Measurements from ENCODE around the gene CUEDC2. TPM values are rescaled to one million over a fixed set of nuclear protein-coding genes. Genes with fewer than 3 reads are reported as not detected.
A peak's percentile ranks its signal among the peaks of the same experiment; 100 is the strongest.

Gene CUEDC2
- total and polyA plus RNA-seq, 10 of the 15 experiments (the other 5 are each of a cell fraction or from before 2014, with no cell fraction given), result 20.4 to 121 (median 75.0) TPM

DNA sequence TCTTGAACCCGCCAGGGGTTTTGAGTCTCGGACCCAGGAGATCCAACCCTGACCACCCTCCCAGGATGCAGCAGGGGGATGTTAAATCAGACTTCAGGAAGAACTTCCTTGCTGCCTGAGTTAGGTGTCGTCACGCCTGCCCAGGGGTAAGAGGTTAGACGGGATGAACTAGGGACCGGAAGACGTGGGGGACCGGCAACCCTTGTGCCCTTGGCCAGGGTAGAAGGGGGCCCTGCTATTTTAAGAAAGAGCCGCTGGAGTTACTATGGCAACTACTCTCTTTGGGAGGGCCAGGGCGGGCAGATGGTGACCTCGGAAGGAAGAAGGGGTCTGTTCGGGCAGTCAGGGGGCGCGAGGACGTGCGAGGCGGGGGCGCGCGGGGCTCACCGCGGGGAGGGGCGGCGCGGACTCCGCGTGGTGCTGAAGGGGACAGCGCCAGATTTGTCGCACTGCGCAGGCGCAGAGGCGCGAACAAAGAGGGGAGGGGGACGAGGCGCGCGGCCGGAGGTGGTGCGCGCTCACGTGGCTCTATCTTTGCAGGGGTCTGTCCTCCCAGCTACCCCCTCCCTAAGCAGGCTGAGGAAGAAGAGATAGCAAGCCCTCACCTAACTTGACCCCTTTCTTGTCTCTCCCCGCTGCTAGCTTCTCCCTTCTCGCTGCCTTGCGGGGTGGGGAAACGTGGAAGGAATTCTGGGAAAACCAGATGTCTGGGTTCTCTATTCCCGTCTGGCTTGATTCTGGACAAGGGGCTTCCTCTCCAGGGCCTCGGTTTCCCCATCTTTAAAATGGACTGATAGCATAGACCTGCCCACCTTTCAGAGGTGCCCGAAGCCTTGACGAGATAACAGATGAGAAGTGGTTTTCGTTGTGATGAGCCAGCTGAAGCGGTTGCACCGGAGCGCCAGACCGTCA, 12.8 kb downstream of the CUEDC2 start:
- WGBS (ENCODE audit: insufficient coverage, insufficient replicate concordance, low lambda C conversion rate, missing lambda C conversion rate), result under 1% methylated on average over 31 of the region's 54 CpGs
- H3K36me3 ChIP-seq (ENCODE audit: control insufficient read depth in 2 of 2, insufficient read depth in 2 of 2, low read length in 1 of 2), result peaks cover 0 to 2% of the 10 kb centered on the region in 2 experiments; a peak in 2 of 4 replicates
- in situ Hi-C loops (cut with MboI) (no loop called here), intact Hi-C loops (cut with micrococcal nuclease; ENCODE audit: unreplicated experiment) (no loop called here)
- RAD21 ChIA-PET (ENCODE audit: unreplicated experiment), result interaction anchor here (0.8 to 3.8 kb wide), 10 partner anchors 12 to 189 kb away, joined by 3 to 24 read pairs (median 8); partner anchors contain the start of gene CUEDC2
- H2AFZ ChIP-seq (ENCODE audit: control insufficient read depth, low read depth, low read length), result peak overlapping the region; percentile 100; the same call in 1 of the 2 replicates
- no TSS peak for BruUV-seq (replicated peaks)
- peaks cover 7% of the 10 kb centered on the region for H3K79me2 ChIP-seq (ENCODE audit: control insufficient read depth, insufficient read depth, low read length)
- POLR2A ChIA-PET, result interaction anchor here (1.3 to 4.9 kb wide), 6 partner anchors 13 to 42 kb away, joined by 3 to 35 read pairs (median 20); partner anchors contain the start of genes C10orf95, CUEDC2 and NFKB2
- H4K20me1 ChIP-seq (ENCODE audit: control insufficient read depth, insufficient read depth), result peaks cover 2% of the 10 kb centered on the region; the same call in 1 of the 2 replicates
- H3K4me3 ChIP-seq, result peak overlapping the region; percentile 98
- no peak for ATAC-seq
- CTCF ChIA-PET, result interaction anchor here (0.7 to 5.6 kb wide), 10 partner anchors 11 to 189 kb away, joined by 3 to 90 read pairs (median 14); partner anchors contain the start of genes C10orf95, CUEDC2 and NFKB2
- H3K27me3 ChIP-seq (replicated peaks in 1 of 2; ENCODE audit: control insufficient read depth in 2 of 2, insufficient read depth in 2 of 2, low read length in 1 of 2), result no peaks in the 10 kb centered on the region; a peak in 1 of 4 replicates
- FAIRE-seq, result peak; percentile 44
- no peaks in the 10 kb centered on the region for H3K9me3 ChIP-seq (replicated peaks; ENCODE audit: control insufficient read depth, insufficient read depth, low read length)
- DNase-seq (ENCODE audit: low read depth, low spot score), result no peak
- H3K27ac ChIP-seq (ENCODE audit: control insufficient read depth, insufficient read depth), result no peak overlapping the region
- no peak overlapping the region for H3K9ac ChIP-seq (ENCODE audit: control insufficient read depth, insufficient read depth, low read length)
- peak overlapping the region; percentile 95 for H3K4me2 ChIP-seq (ENCODE audit: control insufficient read depth, insufficient read depth)
- H3K4me1 ChIP-seq (ENCODE audit: control insufficient read depth, insufficient read depth, low read length), result peaks cover 18% of the 10 kb centered on the region
- SMC1A ChIA-PET (ENCODE audit: uncharacterized antibody, unreplicated experiment), result interaction anchor here (0.8 to 4.2 kb wide), 8 partner anchors 8 to 41 kb away, joined by 3 to 42 read pairs (median 4); partner anchors contain the start of genes CUEDC2 and NFKB2
- TF ChIP-seq BHLHE40 (IDR thresholded peaks at IDR 0.05; ENCODE audit: borderline replicate concordance in 1 of 2, low read depth in 2 of 2, low read length in 1 of 2), result 0 out of 4 replicates have a peak, but pooled peaks of 1 of the 2 experiments have one; percentile 5
- no peak for TF ChIP-seq GATAD2B (conservative IDR thresholded peaks at IDR 0.05; ENCODE audit: low read depth)
- no peak for TF ChIP-seq SUZ12 (IDR thresholded peaks at IDR 0.05; ENCODE audit: unreplicated experiment)
- TF ChIP-seq, protein P1, sequence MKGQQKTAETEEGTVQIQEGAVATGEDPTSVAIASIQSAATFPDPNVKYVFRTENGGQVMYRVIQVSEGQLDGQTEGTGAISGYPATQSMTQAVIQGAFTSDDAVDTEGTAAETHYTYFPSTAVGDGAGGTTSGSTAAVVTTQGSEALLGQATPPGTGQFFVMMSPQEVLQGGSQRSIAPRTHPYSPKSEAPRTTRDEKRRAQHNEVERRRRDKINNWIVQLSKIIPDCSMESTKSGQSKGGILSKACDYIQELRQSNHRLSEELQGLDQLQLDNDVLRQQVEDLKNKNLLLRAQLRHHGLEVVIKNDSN (IDR thresholded peaks at IDR 0.05; ENCODE audit: borderline replicate concordance, extremely low read length, insufficient read depth, low read depth, low read length), result no peak
- TF ChIP-seq CHD4 (IDR thresholded peaks at IDR 0.05), result no peak
- TF ChIP-seq NFIC (IDR thresholded peaks at IDR 0.05; ENCODE audit: low read depth, low read length), result no peak
- TF ChIP-seq DPF2 (IDR thresholded peaks at IDR 0.05), result no peak
- peak; percentile 67 for TF ChIP-seq NRF1 (conservative IDR thresholded peaks at IDR 0.05; ENCODE audit: low read depth, low read length)
- TF ChIP-seq POU2F2 (IDR thresholded peaks at IDR 0.05; ENCODE audit: borderline replicate concordance, low read depth, low read length), result no peak
- TF ChIP-seq MEF2B (IDR thresholded peaks at IDR 0.05; ENCODE audit: partially characterized antibody, poor library complexity, severe bottlenecking), result no peak
- no peak for TF ChIP-seq MTA3 (IDR thresholded peaks at IDR 0.05; ENCODE audit: borderline replicate concordance, low read length)
- peak in 1 of 2 experiments; percentile 36; a peak in 1 of 3 replicates for TF ChIP-seq EGR1 (IDR thresholded peaks at IDR 0.05; ENCODE audit: borderline replicate concordance in 1 of 2, low read depth in 2 of 2, low read length in 2 of 2)
- no peak for TF ChIP-seq ETV6 (conservative IDR thresholded peaks at IDR 0.05 in 1 of 2, IDR thresholded peaks at IDR 0.05 in 1 of 2; ENCODE audit: borderline replicate concordance in 1 of 2, low read depth in 1 of 2)
- TF ChIP-seq MXI1 (IDR thresholded peaks at IDR 0.05; ENCODE audit: low read depth, low read length), result peak; percentile 29; the same call in 1 of the 2 replicates
- TF ChIP-seq, protein P2, sequence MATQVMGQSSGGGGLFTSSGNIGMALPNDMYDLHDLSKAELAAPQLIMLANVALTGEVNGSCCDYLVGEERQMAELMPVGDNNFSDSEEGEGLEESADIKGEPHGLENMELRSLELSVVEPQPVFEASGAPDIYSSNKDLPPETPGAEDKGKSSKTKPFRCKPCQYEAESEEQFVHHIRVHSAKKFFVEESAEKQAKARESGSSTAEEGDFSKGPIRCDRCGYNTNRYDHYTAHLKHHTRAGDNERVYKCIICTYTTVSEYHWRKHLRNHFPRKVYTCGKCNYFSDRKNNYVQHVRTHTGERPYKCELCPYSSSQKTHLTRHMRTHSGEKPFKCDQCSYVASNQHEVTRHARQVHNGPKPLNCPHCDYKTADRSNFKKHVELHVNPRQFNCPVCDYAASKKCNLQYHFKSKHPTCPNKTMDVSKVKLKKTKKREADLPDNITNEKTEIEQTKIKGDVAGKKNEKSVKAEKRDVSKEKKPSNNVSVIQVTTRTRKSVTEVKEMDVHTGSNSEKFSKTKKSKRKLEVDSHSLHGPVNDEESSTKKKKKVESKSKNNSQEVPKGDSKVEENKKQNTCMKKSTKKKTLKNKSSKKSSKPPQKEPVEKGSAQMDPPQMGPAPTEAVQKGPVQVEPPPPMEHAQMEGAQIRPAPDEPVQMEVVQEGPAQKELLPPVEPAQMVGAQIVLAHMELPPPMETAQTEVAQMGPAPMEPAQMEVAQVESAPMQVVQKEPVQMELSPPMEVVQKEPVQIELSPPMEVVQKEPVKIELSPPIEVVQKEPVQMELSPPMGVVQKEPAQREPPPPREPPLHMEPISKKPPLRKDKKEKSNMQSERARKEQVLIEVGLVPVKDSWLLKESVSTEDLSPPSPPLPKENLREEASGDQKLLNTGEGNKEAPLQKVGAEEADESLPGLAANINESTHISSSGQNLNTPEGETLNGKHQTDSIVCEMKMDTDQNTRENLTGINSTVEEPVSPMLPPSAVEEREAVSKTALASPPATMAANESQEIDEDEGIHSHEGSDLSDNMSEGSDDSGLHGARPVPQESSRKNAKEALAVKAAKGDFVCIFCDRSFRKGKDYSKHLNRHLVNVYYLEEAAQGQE (IDR thresholded peaks at IDR 0.05; ENCODE audit: low read depth, low read length), result peak; percentile 95
- TF ChIP-seq NR2F1 (conservative IDR thresholded peaks at IDR 0.05), result no peak
- peak; percentile 38; the same call in 1 of the 2 replicates for TF ChIP-seq SIN3A (IDR thresholded peaks at IDR 0.05; ENCODE audit: low read depth, low read length)
